Neural cell (in vitro differentiated cells): ENCODE data around the gene NMT1.

Experiments
- CTCF ChIP-seq: fragments of 450-650 bp; IDR thresholded peaks from 2 replicates; pipeline ENCODE4 v1.5.1; 2014; ENCODE audit warnings: antibody characterized with exemption, mild to moderate bottlenecking, moderate library complexity; ENCODE audit not compliant: poor library complexity, severe bottlenecking
- EZH2 ChIP-seq: fragments of 200-600, 300-800 bp; shearing (Covaris generic), sonication (generic); IDR thresholded peaks from 2 replicates; pipeline ENCODE4 v1.6.1; 2014; ENCODE audit warnings: antibody characterized with exemption, low read length, borderline replicate concordance, mild to moderate bottlenecking; ENCODE audit not compliant: insufficient read depth, poor library complexity, severe bottlenecking
- POLR2AphosphoS5 ChIP-seq: IDR thresholded peaks from 2 replicates; pipeline ENCODE4 v1.6.1; 2012
- TF ChIP-seq, protein P1 (sequence below): IDR thresholded peaks from 2 replicates; pipeline ENCODE4 v1.6.1; 2012; ENCODE audit warnings: borderline replicate concordance

DNA sequence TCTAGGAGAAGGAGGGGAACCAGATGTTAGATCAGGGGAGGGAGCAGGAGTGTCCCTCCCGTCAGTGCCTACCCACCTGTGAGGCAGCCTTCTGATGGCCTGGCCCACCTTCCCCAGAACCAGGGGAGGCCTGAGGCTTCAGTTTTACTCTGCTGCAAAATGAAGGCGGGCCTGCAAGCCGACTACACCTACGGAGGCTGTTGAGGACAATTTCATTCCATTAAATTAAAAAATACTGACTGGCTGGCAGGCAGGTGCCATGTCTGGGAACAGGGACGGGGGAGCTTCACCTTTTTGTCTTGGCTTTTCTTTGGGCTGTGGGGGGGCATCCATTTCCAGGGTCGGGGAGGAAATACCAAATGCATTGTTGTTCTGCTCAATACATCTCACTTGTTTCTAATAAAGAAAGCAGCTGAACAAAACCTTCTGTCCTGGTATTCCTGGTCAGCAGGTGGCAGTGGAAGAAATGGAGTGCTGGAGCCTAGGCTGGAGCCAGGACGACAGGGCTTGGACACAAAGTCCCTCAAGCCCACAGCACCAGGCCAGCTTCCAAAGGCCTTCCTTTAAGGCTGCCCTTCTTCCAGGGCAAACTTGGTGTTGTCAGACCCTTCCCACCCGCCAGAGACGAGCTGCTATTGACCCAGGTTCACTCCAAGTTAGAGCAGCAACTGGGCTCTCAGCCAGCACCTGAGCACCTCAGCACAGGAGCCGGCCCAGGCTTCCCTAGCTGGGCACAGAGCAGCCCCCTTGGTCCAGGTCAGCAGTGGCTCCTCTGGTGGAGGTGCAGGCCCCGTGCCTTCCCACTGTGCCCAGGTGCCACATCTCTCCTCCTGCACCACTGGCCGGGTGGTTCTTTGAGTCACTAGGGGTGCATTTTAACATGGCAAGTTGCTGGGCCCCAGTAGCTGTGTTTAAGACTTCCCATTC, 47.7 kb downstream of the NMT1 start:
- TF ChIP-seq CTCF (no peak), EZH2 (no peak), POLR2AphosphoS5 (no peak)
- TF ChIP-seq, protein P1, sequence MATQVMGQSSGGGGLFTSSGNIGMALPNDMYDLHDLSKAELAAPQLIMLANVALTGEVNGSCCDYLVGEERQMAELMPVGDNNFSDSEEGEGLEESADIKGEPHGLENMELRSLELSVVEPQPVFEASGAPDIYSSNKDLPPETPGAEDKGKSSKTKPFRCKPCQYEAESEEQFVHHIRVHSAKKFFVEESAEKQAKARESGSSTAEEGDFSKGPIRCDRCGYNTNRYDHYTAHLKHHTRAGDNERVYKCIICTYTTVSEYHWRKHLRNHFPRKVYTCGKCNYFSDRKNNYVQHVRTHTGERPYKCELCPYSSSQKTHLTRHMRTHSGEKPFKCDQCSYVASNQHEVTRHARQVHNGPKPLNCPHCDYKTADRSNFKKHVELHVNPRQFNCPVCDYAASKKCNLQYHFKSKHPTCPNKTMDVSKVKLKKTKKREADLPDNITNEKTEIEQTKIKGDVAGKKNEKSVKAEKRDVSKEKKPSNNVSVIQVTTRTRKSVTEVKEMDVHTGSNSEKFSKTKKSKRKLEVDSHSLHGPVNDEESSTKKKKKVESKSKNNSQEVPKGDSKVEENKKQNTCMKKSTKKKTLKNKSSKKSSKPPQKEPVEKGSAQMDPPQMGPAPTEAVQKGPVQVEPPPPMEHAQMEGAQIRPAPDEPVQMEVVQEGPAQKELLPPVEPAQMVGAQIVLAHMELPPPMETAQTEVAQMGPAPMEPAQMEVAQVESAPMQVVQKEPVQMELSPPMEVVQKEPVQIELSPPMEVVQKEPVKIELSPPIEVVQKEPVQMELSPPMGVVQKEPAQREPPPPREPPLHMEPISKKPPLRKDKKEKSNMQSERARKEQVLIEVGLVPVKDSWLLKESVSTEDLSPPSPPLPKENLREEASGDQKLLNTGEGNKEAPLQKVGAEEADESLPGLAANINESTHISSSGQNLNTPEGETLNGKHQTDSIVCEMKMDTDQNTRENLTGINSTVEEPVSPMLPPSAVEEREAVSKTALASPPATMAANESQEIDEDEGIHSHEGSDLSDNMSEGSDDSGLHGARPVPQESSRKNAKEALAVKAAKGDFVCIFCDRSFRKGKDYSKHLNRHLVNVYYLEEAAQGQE = no peak
